Parathyroid adenoma (tissue), 2 donors: ENCODE data around the gene RBM23.
"Not testable (repeated sequence)": the region's sequence is repeated elsewhere in the genome, so short reads cannot be mapped to it uniquely, and the experiment has no call there.

Experiments used
- H2AFZ ChIP-seq: fragments of 300-600 bp; sonication (generic); one replicate; pipeline ENCODE4 v1.7.0; 2017; ENCODE audit warnings: antibody characterized with exemption, mild to moderate bottlenecking
- H3K27ac ChIP-seq: fragments of 300-600 bp; sonication (generic); one replicate; pipeline ENCODE4 v1.7.0; 2017
- H3K27me3 ChIP-seq: fragments of 300-600 bp; sonication (generic); one replicate; pipeline ENCODE4 v1.7.0; 2017; ENCODE audit warnings: low read length; ENCODE audit not compliant: control insufficient read depth, insufficient read depth
- H3K36me3 ChIP-seq: fragments of 300-600 bp; sonication (generic); one replicate; pipeline ENCODE4 v1.7.0; 2017; ENCODE audit warnings: low read length; ENCODE audit not compliant: control insufficient read depth, insufficient read depth
- H3K4me1 ChIP-seq: fragments of 300-600 bp; sonication (generic); one replicate; pipeline ENCODE4 v1.7.0; 2017; ENCODE audit warnings: control low read depth
- H3K4me2 ChIP-seq: fragments of 300-600 bp; sonication (generic); one replicate; pipeline ENCODE4 v1.7.0; 2017; ENCODE audit warnings: low read length
- H3K4me3 ChIP-seq: fragments of 300-600 bp; sonication (generic); one replicate; pipeline ENCODE4 v1.7.0; 2017; ENCODE audit warnings: low read depth, low read length
- H3K79me2 ChIP-seq: fragments of 300-600 bp; sonication (generic); one replicate; pipeline ENCODE4 v1.7.0; 2017; ENCODE audit warnings: control low read depth
- H3K9ac ChIP-seq: fragments of 300-600 bp; sonication (generic); one replicate; pipeline ENCODE4 v1.7.0; 2017; ENCODE audit warnings: mild to moderate bottlenecking
- H3K9me3 ChIP-seq: fragments of 300-600 bp; sonication (generic); one replicate; pipeline ENCODE4 v1.7.0; 2017; ENCODE audit warnings: low read length; ENCODE audit not compliant: control insufficient read depth
- TF ChIP-seq, protein P1 (sequence below): fragments of 300-600 bp; sonication (generic); IDR thresholded peaks from one replicate; pipeline ENCODE4 v1.7.0; 2017; ENCODE audit warnings: antibody characterized with exemption, mild to moderate bottlenecking
- donor health status: primary hyperparathyroidism.

Gene RBM23

DNA sequence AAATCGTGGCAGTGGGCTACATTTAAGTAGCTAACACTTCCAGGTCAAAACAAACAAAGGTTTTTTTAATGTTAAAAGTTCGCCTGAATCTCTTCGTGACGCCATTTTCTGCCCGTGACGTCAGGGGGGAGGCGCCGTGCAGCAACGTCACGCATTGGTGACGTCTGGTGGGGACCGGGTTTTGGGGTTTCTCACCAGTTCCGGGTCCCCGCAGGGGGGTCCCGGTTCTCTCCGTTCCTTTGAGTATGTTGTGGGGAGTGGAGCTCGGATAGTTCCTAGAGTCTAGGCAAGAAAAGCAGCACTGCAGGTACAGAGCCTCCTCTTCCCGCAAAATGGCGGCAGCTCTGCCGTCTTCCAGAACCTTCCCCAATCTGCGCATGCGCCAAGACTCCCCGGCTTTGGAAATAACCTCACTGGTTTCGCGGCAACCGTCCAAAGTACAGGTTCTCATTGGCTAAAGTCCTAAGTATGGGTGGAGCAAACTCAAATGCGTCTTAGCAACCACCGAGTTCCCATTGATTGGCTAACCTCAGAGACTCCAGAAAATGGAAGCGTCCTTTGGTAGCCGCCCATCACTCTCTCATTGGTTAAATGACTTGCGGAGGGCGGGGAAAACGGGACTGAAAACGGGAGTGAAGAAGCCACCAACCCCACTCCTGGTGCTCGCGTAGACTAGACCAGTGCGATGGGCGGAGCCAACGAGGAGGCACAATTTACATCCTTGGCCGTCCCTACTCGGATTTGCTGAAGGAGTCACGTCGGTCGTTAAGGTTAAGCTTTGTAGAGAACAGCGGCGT is at the start of gene RBM23:
RBM23 (minus strand) TSS at position 346 of the 797 bp plus-strand sequence.
- peak within 1 kb of the TSS; percentile 97 for H3K27ac ChIP-seq
- H3K4me3 ChIP-seq: peak within 1 kb of the TSS; percentile 100
- peaks cover 40% of the 10 kb centered on the region for H3K79me2 ChIP-seq
- H3K36me3 ChIP-seq: no peaks in the 10 kb centered on the region
- H3K4me1 ChIP-seq: peaks cover 20% of the 10 kb centered on the region
- peak within 1 kb of the TSS; percentile 74 for H3K9ac ChIP-seq
- H2AFZ ChIP-seq: peak within 1 kb of the TSS; percentile 94
- H3K4me2 ChIP-seq: peak within 1 kb of the TSS; percentile 100
- TF ChIP-seq, protein P1, sequence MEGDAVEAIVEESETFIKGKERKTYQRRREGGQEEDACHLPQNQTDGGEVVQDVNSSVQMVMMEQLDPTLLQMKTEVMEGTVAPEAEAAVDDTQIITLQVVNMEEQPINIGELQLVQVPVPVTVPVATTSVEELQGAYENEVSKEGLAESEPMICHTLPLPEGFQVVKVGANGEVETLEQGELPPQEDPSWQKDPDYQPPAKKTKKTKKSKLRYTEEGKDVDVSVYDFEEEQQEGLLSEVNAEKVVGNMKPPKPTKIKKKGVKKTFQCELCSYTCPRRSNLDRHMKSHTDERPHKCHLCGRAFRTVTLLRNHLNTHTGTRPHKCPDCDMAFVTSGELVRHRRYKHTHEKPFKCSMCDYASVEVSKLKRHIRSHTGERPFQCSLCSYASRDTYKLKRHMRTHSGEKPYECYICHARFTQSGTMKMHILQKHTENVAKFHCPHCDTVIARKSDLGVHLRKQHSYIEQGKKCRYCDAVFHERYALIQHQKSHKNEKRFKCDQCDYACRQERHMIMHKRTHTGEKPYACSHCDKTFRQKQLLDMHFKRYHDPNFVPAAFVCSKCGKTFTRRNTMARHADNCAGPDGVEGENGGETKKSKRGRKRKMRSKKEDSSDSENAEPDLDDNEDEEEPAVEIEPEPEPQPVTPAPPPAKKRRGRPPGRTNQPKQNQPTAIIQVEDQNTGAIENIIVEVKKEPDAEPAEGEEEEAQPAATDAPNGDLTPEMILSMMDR: no peak
- H3K27me3 ChIP-seq: no peaks in the 10 kb centered on the region
- no peaks in the 10 kb centered on the region for H3K9me3 ChIP-seq

DNA sequence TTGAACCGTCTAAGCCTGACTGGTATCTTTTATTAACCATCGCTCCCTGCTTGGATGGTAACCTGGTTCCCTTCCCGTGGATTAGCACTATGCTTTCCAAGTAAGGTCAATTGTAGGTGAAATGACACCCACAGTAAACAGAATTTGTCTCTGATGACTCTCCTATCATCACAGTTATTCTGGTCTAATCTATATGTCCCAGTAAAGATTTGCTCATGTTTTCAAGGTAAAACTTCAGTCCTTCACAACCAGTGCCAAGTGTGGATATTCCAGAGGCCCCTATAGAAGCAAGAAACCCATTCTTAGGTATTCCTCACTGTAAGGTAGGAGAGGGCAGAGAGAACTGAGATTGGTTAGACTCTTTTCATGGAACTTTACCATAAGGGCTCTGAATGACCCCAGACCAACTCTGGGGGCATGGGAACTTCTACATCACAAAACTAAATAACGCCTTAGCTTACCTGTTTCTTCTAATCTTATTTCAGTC is 47.9 kb upstream of the RBM23 start:
- Histone ChIP-seq H2AFZ (peak overlapping the region; percentile 39), H3K27ac (no peak overlapping the region), H3K79me2 (no peaks in the 10 kb centered on the region), H3K36me3 (no peaks in the 10 kb centered on the region), H3K4me3 (no peak overlapping the region), H3K27me3 (no peaks in the 10 kb centered on the region), H3K9ac (no peak overlapping the region), H3K4me1 (peaks cover 6% of the 10 kb centered on the region), H3K4me2 (no peak overlapping the region), H3K9me3 (no peaks in the 10 kb centered on the region)
- TF ChIP-seq, protein P1: no peak

DNA sequence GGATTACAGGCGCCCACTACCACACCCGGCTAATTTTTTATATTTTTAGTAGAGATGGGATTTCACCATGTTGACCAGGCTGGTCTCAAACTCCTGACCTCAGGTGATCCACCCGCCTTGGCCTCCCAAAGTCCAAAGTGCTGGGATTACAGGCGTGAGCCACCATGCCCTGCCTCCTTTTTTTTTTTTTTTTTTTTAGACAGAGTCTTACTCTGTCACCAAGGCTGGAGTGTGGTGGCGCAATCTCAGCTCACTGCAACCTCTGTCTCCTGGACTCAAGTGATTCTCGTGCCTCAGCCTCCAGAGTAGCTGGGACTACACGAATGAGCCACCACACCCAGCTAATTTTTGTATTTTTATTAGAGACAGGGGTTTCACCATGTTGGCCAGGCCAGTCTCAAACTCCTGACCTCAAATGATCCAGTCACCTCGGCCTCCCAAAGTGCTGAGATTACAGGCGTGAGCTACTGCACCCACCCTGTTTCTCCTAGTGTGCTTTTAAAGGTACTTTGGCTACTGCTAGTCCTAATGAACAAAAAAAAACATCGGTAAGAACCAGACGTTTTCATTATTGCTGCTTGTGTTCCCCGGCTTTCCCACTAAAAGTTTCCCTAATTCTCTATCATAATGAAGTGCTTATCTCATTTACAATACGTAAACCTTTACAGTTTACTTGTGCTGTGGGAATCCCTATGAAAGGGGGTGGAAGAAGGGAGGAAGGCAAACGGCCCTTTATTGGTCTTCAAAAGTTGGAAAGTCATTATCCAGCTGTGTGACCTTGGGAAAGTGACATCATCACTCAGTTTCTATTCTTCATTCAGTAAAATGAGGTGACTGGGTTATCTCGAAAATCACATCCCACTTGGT is 47.2 kb upstream of the RBM23 start:
- H3K4me1 ChIP-seq, H3K9ac ChIP-seq, H3K36me3 ChIP-seq, H3K4me3 ChIP-seq, H3K27me3 ChIP-seq, H3K9me3 ChIP-seq, H3K79me2 ChIP-seq, H3K27ac ChIP-seq, H3K4me2 ChIP-seq: not testable (repeated sequence)
- peak overlapping the region; percentile 39 for H2AFZ ChIP-seq

DNA sequence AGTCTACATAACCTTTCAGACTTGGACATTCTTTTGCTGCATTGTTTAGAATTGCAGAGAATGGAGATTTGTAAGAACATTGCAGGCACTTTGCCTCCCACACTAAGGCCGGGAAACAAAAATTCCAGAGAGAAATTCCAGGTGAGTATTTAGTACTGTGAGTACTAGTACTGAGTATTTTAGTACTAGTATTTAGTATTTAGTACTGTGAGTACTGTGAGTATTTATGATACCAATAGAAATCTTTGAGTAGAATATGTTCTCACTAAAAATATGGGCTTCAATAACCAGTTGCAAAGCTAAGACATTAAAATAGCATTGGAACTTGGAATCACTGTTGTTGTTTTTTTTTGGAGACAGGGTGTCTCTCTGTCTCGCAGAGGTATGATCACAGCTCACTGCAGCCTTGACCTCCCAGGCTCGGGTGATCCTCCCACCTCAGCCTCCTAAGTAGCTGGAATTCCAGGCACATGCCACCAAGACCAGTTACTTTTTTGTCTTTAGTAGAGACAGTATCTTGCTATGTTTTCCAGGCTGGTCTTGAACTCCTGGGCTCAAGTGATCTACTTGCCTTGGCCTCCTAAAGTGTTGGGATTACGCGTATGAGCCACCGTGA is 43.2 kb upstream of the RBM23 start:
- H3K4me3 ChIP-seq: no peak overlapping the region

More for the DNA sequence above, 43.2 kb upstream of the RBM23 start:
- H3K27ac ChIP-seq: no peak overlapping the region
- no peaks in the 10 kb centered on the region for H3K27me3 ChIP-seq
- TF ChIP-seq, protein P1: no peak
- no peak overlapping the region for H3K4me2 ChIP-seq
- H3K9ac ChIP-seq: no peak overlapping the region
- no peaks in the 10 kb centered on the region for H3K79me2 ChIP-seq
- H3K4me1 ChIP-seq: peaks cover 6% of the 10 kb centered on the region
- H2AFZ ChIP-seq: no peak overlapping the region
- no peaks in the 10 kb centered on the region for H3K36me3 ChIP-seq
- no peaks in the 10 kb centered on the region for H3K9me3 ChIP-seq
